ENCODE measurements around the gene UNC79.

DNA sequence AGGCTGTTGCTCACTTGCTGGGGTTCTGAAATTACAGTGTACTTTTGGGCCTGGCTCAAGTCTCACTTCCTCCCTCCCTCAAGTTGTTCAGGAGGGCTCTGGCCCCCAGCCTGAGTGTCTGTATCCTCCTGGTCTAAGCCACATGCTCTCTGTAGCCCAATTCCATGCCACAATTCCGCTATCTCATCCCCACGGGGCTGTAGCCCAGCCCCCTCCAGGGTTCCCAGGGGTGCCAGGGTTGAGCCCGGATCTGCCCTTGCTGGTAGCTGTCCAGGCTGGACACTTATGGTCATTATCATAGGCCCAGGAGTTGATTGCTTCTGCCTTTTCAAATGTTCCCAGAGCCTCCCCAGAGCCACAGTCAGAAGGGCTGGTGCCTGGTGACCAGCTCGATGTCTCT lies 292.3 kb downstream of the UNC79 start:
- TF ChIP-seq TAF1 (IDR thresholded peaks at IDR 0.05; ENCODE audit: borderline replicate concordance, insufficient read depth, low read length) (no peak), POLR2AphosphoS5 (IDR thresholded peaks at IDR 0.05; ENCODE audit: low read depth, low read length) (no peak), SIN3A (IDR thresholded peaks at IDR 0.05; ENCODE audit: borderline replicate concordance, insufficient read depth, low read length) (no peak)
- TF ChIP-seq, protein P1, sequence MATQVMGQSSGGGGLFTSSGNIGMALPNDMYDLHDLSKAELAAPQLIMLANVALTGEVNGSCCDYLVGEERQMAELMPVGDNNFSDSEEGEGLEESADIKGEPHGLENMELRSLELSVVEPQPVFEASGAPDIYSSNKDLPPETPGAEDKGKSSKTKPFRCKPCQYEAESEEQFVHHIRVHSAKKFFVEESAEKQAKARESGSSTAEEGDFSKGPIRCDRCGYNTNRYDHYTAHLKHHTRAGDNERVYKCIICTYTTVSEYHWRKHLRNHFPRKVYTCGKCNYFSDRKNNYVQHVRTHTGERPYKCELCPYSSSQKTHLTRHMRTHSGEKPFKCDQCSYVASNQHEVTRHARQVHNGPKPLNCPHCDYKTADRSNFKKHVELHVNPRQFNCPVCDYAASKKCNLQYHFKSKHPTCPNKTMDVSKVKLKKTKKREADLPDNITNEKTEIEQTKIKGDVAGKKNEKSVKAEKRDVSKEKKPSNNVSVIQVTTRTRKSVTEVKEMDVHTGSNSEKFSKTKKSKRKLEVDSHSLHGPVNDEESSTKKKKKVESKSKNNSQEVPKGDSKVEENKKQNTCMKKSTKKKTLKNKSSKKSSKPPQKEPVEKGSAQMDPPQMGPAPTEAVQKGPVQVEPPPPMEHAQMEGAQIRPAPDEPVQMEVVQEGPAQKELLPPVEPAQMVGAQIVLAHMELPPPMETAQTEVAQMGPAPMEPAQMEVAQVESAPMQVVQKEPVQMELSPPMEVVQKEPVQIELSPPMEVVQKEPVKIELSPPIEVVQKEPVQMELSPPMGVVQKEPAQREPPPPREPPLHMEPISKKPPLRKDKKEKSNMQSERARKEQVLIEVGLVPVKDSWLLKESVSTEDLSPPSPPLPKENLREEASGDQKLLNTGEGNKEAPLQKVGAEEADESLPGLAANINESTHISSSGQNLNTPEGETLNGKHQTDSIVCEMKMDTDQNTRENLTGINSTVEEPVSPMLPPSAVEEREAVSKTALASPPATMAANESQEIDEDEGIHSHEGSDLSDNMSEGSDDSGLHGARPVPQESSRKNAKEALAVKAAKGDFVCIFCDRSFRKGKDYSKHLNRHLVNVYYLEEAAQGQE (IDR thresholded peaks at IDR 0.05; ENCODE audit: insufficient read depth in 1 of 2, low read depth in 2 of 2, low read length in 2 of 2), result no peak

All from PFSK-1 (cell line).